ENCODE data around the gene ASCC1.

DNA sequence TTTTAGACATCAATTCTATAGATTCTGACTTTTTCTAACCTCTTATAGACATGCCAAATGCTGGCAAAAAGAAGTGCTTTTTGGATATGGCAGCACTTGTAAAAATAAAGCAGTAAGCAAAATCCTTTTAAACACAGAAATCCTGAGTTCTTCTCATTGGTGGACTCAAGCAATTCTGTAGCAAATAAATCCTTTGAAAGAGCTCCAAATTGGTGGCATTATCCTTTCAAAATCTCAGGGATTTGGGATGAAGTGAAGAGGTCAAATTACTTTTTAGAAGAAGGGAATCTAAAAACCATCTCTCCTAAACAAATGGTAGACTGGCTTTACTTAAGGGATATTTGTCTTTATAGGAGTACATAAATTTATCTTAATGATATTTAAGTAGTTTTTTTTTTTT lies 17.5 kb upstream of the ASCC1 start:
- TF ChIP-seq, protein P1, sequence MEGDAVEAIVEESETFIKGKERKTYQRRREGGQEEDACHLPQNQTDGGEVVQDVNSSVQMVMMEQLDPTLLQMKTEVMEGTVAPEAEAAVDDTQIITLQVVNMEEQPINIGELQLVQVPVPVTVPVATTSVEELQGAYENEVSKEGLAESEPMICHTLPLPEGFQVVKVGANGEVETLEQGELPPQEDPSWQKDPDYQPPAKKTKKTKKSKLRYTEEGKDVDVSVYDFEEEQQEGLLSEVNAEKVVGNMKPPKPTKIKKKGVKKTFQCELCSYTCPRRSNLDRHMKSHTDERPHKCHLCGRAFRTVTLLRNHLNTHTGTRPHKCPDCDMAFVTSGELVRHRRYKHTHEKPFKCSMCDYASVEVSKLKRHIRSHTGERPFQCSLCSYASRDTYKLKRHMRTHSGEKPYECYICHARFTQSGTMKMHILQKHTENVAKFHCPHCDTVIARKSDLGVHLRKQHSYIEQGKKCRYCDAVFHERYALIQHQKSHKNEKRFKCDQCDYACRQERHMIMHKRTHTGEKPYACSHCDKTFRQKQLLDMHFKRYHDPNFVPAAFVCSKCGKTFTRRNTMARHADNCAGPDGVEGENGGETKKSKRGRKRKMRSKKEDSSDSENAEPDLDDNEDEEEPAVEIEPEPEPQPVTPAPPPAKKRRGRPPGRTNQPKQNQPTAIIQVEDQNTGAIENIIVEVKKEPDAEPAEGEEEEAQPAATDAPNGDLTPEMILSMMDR (IDR thresholded peaks at IDR 0.05) = no peak
- TF ChIP-seq EZH2 (IDR thresholded peaks at IDR 0.05) (no peak), EZH2phosphoT487 (IDR thresholded peaks at IDR 0.05) (no peak)

All from neural progenitor cell (in vitro differentiated cells).